ENCODE data around the gene ZNF385B. TPM values are rescaled to one million over a fixed set of nuclear protein-coding genes. Genes with fewer than 3 reads are reported as not detected.
A peak's percentile ranks its signal among the peaks of the same experiment; 100 is the strongest.

Gene ZNF385B
- total and polyA plus RNA-seq, 9 of the 15 experiments (the other 6 are each of a cell fraction or from before 2014, with no cell fraction given): 0.50 TPM; not detected in 8

DNA sequence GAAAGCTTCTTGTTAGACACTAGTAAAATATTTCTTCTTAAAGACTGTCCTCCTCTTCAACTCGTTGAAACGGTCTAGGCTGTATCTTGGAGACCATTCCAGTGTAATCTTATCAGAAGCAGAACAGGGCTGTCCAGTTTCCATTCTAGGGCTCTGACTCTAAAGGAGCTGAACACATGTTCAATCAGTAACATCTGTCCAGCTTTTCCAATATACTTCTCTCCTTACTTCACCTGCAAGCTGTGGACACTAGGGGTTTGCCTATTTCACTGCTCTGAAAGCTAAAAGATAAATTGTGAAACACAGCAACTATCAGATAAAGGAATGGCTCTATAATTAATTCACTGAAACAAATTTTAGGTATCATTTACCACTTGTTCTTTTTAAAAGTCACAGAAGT is 73.8 kb downstream of the ZNF385B start (continued):
- TF ChIP-seq CXXC5 (CRISPR knock-in tag; IDR thresholded peaks at IDR 0.05) (no peak), JUND (IDR thresholded peaks at IDR 0.05; ENCODE audit: borderline replicate concordance, low read depth, low read length) (peak; percentile 37; the same call in 1 of the 2 replicates), JUND (tag; IDR thresholded peaks at IDR 0.05; ENCODE audit: borderline replicate concordance, low read depth, low read length) (no peak; the same call in 2 of the 3 replicates), KLF16 (IDR thresholded peaks at IDR 0.05) (peak; percentile 87), ZNF79 (CRISPR knock-in tag; IDR thresholded peaks at IDR 0.05; ENCODE audit: low read depth) (no peak), MXD1 (CRISPR knock-in tag; IDR thresholded peaks at IDR 0.05; ENCODE audit: borderline replicate concordance, poor library complexity, severe bottlenecking) (no peak), ZNF239 (CRISPR knock-in tag; IDR thresholded peaks at IDR 0.05) (no peak), CCAR2 (IDR thresholded peaks at IDR 0.05; ENCODE audit: low read depth, low read length) (no peak), HCFC1 (IDR thresholded peaks at IDR 0.05; ENCODE audit: low read depth, low read length) (no peak), U2AF2 (optimal IDR thresholded peaks at IDR 0.05; ENCODE audit: low read depth, low read length) (no peak), RAD51 (IDR thresholded peaks at IDR 0.05; ENCODE audit: borderline replicate concordance, low read depth) (no peak), POLR2B (IDR thresholded peaks at IDR 0.05; ENCODE audit: low read depth, partially characterized antibody) (no peak), ZNF592 (IDR thresholded peaks at IDR 0.05) (no peak), THRB (CRISPR knock-in tag; conservative IDR thresholded peaks at IDR 0.05) (no peak), E2F5 (CRISPR knock-in tag; IDR thresholded peaks at IDR 0.05) (no peak)
- TF ChIP-seq, protein P1, sequence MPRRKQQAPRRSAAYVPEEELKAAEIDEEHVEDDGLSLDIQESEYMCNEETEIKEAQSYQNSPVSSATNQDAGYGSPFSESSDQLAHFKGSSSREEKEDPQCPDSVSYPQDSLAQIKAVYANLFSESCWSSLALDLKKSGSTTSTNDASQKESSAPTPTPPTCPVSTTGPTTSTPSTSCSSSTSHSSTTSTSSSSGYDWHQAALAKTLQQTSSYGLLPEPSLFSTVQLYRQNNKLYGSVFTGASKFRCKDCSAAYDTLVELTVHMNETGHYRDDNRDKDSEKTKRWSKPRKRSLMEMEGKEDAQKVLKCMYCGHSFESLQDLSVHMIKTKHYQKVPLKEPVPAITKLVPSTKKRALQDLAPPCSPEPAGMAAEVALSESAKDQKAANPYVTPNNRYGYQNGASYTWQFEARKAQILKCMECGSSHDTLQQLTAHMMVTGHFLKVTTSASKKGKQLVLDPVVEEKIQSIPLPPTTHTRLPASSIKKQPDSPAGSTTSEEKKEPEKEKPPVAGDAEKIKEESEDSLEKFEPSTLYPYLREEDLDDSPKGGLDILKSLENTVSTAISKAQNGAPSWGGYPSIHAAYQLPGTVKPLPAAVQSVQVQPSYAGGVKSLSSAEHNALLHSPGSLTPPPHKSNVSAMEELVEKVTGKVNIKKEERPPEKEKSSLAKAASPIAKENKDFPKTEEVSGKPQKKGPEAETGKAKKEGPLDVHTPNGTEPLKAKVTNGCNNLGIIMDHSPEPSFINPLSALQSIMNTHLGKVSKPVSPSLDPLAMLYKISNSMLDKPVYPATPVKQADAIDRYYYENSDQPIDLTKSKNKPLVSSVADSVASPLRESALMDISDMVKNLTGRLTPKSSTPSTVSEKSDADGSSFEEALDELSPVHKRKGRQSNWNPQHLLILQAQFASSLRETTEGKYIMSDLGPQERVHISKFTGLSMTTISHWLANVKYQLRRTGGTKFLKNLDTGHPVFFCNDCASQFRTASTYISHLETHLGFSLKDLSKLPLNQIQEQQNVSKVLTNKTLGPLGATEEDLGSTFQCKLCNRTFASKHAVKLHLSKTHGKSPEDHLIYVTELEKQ (CRISPR knock-in tag; IDR thresholded peaks at IDR 0.05): no peak
- TF ChIP-seq, protein P2, sequence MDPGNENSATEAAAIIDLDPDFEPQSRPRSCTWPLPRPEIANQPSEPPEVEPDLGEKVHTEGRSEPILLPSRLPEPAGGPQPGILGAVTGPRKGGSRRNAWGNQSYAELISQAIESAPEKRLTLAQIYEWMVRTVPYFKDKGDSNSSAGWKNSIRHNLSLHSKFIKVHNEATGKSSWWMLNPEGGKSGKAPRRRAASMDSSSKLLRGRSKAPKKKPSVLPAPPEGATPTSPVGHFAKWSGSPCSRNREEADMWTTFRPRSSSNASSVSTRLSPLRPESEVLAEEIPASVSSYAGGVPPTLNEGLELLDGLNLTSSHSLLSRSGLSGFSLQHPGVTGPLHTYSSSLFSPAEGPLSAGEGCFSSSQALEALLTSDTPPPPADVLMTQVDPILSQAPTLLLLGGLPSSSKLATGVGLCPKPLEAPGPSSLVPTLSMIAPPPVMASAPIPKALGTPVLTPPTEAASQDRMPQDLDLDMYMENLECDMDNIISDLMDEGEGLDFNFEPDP (CRISPR knock-in tag; IDR thresholded peaks at IDR 0.05): no peak
